ENCODE results near the gene CHCHD10.

DNA sequence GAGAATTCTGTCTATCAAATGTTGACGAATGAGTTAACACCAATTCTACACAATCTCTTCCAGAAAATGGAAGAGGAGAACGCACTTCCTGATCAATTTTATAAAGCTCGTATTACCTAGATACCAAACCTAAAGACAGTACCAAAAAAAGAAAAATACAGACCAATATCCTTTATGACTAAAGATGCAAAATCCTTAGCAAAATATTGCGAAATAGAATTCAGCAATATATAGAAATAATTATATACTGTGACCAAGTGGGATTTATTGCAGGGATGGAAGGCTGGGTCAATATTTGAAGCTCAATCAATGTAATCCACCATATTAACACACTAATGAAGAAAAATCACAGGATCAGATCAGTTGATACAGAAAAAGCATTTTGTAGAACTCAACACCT is 44.6 kb upstream of the CHCHD10 start:
- TF ChIP-seq POLR2A (IDR thresholded peaks at IDR 0.05; ENCODE audit: low read length) (no peak), GATA1 (IDR thresholded peaks at IDR 0.05; ENCODE audit: low read depth, low read length) (no peak)
